Mesenchymal stem cell (in vitro differentiated cells and primary cell): Measurements from ENCODE around the gene KRTAP19-5. TPM values are rescaled to one million over a fixed set of nuclear protein-coding genes. Genes with fewer than 3 reads are reported as not detected.

Source experiments
- DNase-seq: peaks from one replicate; pipeline ENCODE4 v3.0.0-alpha.2; 2013
- H2AFZ ChIP-seq: one replicate; pipeline ENCODE4 v1.6.1; 2013; ENCODE audit warnings: low read depth, mild to moderate bottlenecking, control low read depth, inconsistent platforms, low read length, moderate library complexity
- H2AK5ac ChIP-seq: 2 replicates; pipeline ENCODE4 v1.6.1; 2013; ENCODE audit warnings: low read length, moderate library complexity, mild to moderate bottlenecking, inconsistent platforms; ENCODE audit not compliant: severe bottlenecking
- H2BK120ac ChIP-seq: one replicate; pipeline ENCODE4 v1.6.1; 2013; ENCODE audit warnings: low read depth, mild to moderate bottlenecking, inconsistent platforms, low read length, moderate library complexity
- H2BK12ac ChIP-seq, 2 experiments: one replicate each; pipeline ENCODE4 v1.6.1; 2013; ENCODE audit warnings: inconsistent platforms in 2 of 2, low read length in 2 of 2, mild to moderate bottlenecking in 2 of 2, moderate library complexity in 2 of 2, control low read depth in 1 of 2
- H2BK15ac ChIP-seq: one replicate; pipeline ENCODE4 v1.6.1; 2013; ENCODE audit warnings: mild to moderate bottlenecking, low read depth, inconsistent platforms; ENCODE audit not compliant: poor library complexity, severe bottlenecking
- H2BK5ac ChIP-seq: 2 replicates; pipeline ENCODE4 v1.6.1; 2013; ENCODE audit warnings: low read depth, mild to moderate bottlenecking, low read length, control low read depth, inconsistent platforms; ENCODE audit not compliant: poor library complexity, severe bottlenecking
- H3K14ac ChIP-seq, 2 experiments: one replicate each; pipeline ENCODE4 v1.6.1; 2013; ENCODE audit warnings: inconsistent platforms in 2 of 2, low read length in 2 of 2, control low read depth in 1 of 2, mild to moderate bottlenecking in 1 of 2, moderate library complexity in 1 of 2
- H3K18ac ChIP-seq, 2 experiments: one replicate each; pipeline ENCODE4 v1.6.1; 2013; ENCODE audit warnings: inconsistent platforms in 2 of 2, low read length in 2 of 2, control low read depth in 1 of 2, low read depth in 1 of 2, mild to moderate bottlenecking in 1 of 2
- H3K23ac ChIP-seq, 2 experiments: one replicate each; pipeline ENCODE4 v1.6.1; 2013; ENCODE audit warnings: inconsistent platforms in 2 of 2, low read length in 2 of 2, mild to moderate bottlenecking in 2 of 2, moderate library complexity in 2 of 2, control low read depth in 1 of 2
- H3K27ac ChIP-seq: 2 replicates; pipeline ENCODE4 v1.5.1; 2013; ENCODE audit warnings: mild to moderate bottlenecking, moderate library complexity, low read length, control low read depth, inconsistent platforms; ENCODE audit not compliant: poor library complexity, severe bottlenecking
- H3K27me3 ChIP-seq, 2 experiments: 2 replicates each; pipeline versions ENCODE4 v1.6.1 to v1.7.0; 2013; ENCODE audit warnings: low read length in 2 of 2, mild to moderate bottlenecking in 2 of 2, moderate library complexity in 2 of 2, control low read depth in 1 of 2, inconsistent platforms in 1 of 2; ENCODE audit not compliant: control insufficient read depth in 1 of 2, insufficient read depth in 1 of 2
- H3K36me3 ChIP-seq, 2 experiments: 2 replicates each; pipeline versions ENCODE4 v1.6.1 to v1.7.0; 2013; ENCODE audit warnings: low read length in 2 of 2, control low read depth in 1 of 2, inconsistent platforms in 1 of 2, low read depth in 1 of 2, mild to moderate bottlenecking in 1 of 2; ENCODE audit not compliant: insufficient read depth in 2 of 2, control insufficient read depth in 1 of 2
- H3K4ac ChIP-seq, 2 experiments: one replicate each; pipeline ENCODE4 v1.6.1; 2013; ENCODE audit warnings: inconsistent platforms in 2 of 2, low read length in 2 of 2, mild to moderate bottlenecking in 2 of 2, moderate library complexity in 2 of 2, control low read depth in 1 of 2, low read depth in 1 of 2
- H3K4me1 ChIP-seq: 2 replicates; pipeline ENCODE4 v1.6.1; 2013; ENCODE audit warnings: low read depth, low read length, control low read depth; ENCODE audit not compliant: control insufficient read depth, insufficient read depth
- H3K4me2 ChIP-seq: 2 replicates; pipeline ENCODE4 v1.6.1; 2013; ENCODE audit warnings: low read length, mild to moderate bottlenecking, inconsistent platforms; ENCODE audit not compliant: poor library complexity, severe bottlenecking
- H3K4me3 ChIP-seq, 2 experiments: 2 replicates each; pipeline versions ENCODE4 v1.5.1 to v1.7.0; 2013; ENCODE audit warnings: low read length in 2 of 2, mild to moderate bottlenecking in 2 of 2, control low read depth in 1 of 2, low read depth in 1 of 2; ENCODE audit not compliant: insufficient read depth in 1 of 2
- H3K79me1 ChIP-seq: replicated peaks from 2 replicates; pipeline ENCODE4 v1.6.1; 2013; ENCODE audit warnings: mild to moderate bottlenecking, control low read depth, low read length, inconsistent platforms; ENCODE audit not compliant: poor library complexity, severe bottlenecking
- H3K9ac ChIP-seq: 2 replicates; pipeline ENCODE4 v1.7.0; 2013; ENCODE audit warnings: mild to moderate bottlenecking, low read length, moderate library complexity
- H3K9me3 ChIP-seq: 2 replicates; pipeline ENCODE4 v1.7.0; 2013; ENCODE audit warnings: mild to moderate bottlenecking, low read length; ENCODE audit not compliant: control insufficient read depth
- H4K8ac ChIP-seq: one replicate; pipeline ENCODE4 v1.6.1; 2013; ENCODE audit warnings: inconsistent platforms, mild to moderate bottlenecking, low read length, moderate library complexity
- H4K91ac ChIP-seq: one replicate; pipeline ENCODE4 v1.6.1; 2013; ENCODE audit warnings: mild to moderate bottlenecking, low read length, inconsistent platforms
- WGBS: methylation state at CpG from one replicate; pipeline ENCODE4 v1.1.7; 2013; ENCODE audit warnings: mixed read lengths; 5-methylcytosine and 5-hydroxymethylcytosine counted together
- polyA plus RNA-seq, 2 experiments: library from polyadenylated mRNA; stranded (reverse); fragments of 200-250 nt; gene quantifications; one replicate each; pipeline ENCODE4 v1.2.3, GENCODE V29; 2013

KRTAP19-5 gene
- not detected for polyA plus RNA-seq (2013, experiment 1 of 2)
- polyA plus RNA-seq (2013, experiment 2 of 2) = not detected

- Histone ChIP-seq H3K79me1 (no peaks in the 10 kb centered on the region), H3K9me3 (peaks cover 2% of the 10 kb centered on the region), H3K4me3 (no peak within 1 kb of the TSS), H3K36me3 (no peaks in the 10 kb centered on the region), H2BK5ac (no peak within 1 kb of the TSS), H3K27me3 (no peaks in the 10 kb centered on the region), H2AFZ (no peak within 1 kb of the TSS), H4K8ac (no peak within 1 kb of the TSS), H2BK15ac (no peak within 1 kb of the TSS), H3K18ac (no peak within 1 kb of the TSS), H2AK5ac (no peak within 1 kb of the TSS), H3K23ac (no peak within 1 kb of the TSS), H3K27ac (no peak within 1 kb of the TSS), H2BK120ac (no peak within 1 kb of the TSS), H3K14ac (no peak within 1 kb of the TSS), H3K4me1 (no peaks in the 10 kb centered on the region), H4K91ac (no peak within 1 kb of the TSS), H3K4me2 (no peak within 1 kb of the TSS), H2BK12ac (no peak within 1 kb of the TSS), H3K4ac (no peak within 1 kb of the TSS), H3K9ac (no peak within 1 kb of the TSS)
- WGBS = 92% methylated on average over 4 of the region's 6 CpGs
- no peak for DNase-seq
Observed at GRCh38 chr21:30502041-30502440, at the start of gene KRTAP19-5. Gene KRTAP19-5 (minus strand): TSS chr21:30502141. CDS start chr21:30502090, 51 bp downstream.

GRCh38 chr21:30541764-30542163, 39.8 kb upstream of the KRTAP19-5 start, which contains the start of gene KRTAP19-6:
Gene KRTAP19-6 (minus strand): TSS chr21:30541864. CDS start chr21:30541833, 31 bp downstream.
- Histone ChIP-seq H3K4me3 (no peak within 1 kb of the TSS), H3K4me1 (no peaks in the 10 kb centered on the region), H3K27ac (no peak within 1 kb of the TSS), H3K79me1 (no peaks in the 10 kb centered on the region), H3K4me2 (no peak within 1 kb of the TSS), H3K9me3 (no peaks in the 10 kb centered on the region), H2BK5ac (no peak within 1 kb of the TSS), H3K14ac (no peak within 1 kb of the TSS), H3K18ac (no peak within 1 kb of the TSS), H2BK120ac (no peak within 1 kb of the TSS), H3K23ac (no peak within 1 kb of the TSS), H2AFZ (no peak within 1 kb of the TSS), H3K36me3 (no peaks in the 10 kb centered on the region), H2BK12ac (no peak within 1 kb of the TSS), H4K91ac (no peak within 1 kb of the TSS), H2BK15ac (no peak within 1 kb of the TSS), H3K4ac (no peak within 1 kb of the TSS), H3K9ac (no peak within 1 kb of the TSS), H3K27me3 (no peaks in the 10 kb centered on the region), H2AK5ac (no peak within 1 kb of the TSS), H4K8ac (no peak within 1 kb of the TSS)
- no peak for DNase-seq
- no CpG with 5 or more reads among the region's 1 CpG for WGBS

GRCh38 chr21:30518876-30519275, 16.9 kb upstream of the KRTAP19-5 start:
- Histone ChIP-seq H2BK5ac (no peak overlapping the region), H3K4ac (no peak overlapping the region), H3K14ac (no peak overlapping the region), H2BK15ac (no peak overlapping the region), H3K23ac (no peak overlapping the region), H3K18ac (no peak overlapping the region), H4K91ac (no peak overlapping the region), H2AK5ac (no peak overlapping the region), H2AFZ (no peak overlapping the region), H3K27me3 (no peaks in the 10 kb centered on the region), H3K4me3 (no peak overlapping the region), H3K4me1 (no peaks in the 10 kb centered on the region), H3K79me1 (no peaks in the 10 kb centered on the region), H4K8ac (no peak overlapping the region), H3K4me2 (no peak overlapping the region), H2BK12ac (no peak overlapping the region), H3K36me3 (no peaks in the 10 kb centered on the region), H3K9ac (no peak overlapping the region), H2BK120ac (no peak overlapping the region), H3K27ac (no peak overlapping the region), H3K9me3 (peaks cover 5% of the 10 kb centered on the region)
- 100% methylated on average over 1 of the region's 1 CpG for WGBS
- no peak for DNase-seq

GRCh38 chr21:30515681-30516080, 13.7 kb upstream of the KRTAP19-5 start:
- no peak overlapping the region for H3K4ac ChIP-seq
- H2BK120ac ChIP-seq = no peak overlapping the region
- no peak overlapping the region for H3K18ac ChIP-seq
- H3K27ac ChIP-seq = no peak overlapping the region
- no peaks in the 10 kb centered on the region for H3K36me3 ChIP-seq
- H2BK5ac ChIP-seq = no peak overlapping the region
- no peak overlapping the region for H3K9ac ChIP-seq
- no peaks in the 10 kb centered on the region for H3K9me3 ChIP-seq
- no peak overlapping the region for H3K23ac ChIP-seq
- no peak overlapping the region for H4K8ac ChIP-seq
- no peak overlapping the region for H3K4me3 ChIP-seq
- no peak overlapping the region for H4K91ac ChIP-seq
- H2AFZ ChIP-seq = no peak overlapping the region
- no peak overlapping the region for H3K14ac ChIP-seq
- no peak overlapping the region for H2BK12ac ChIP-seq
- H3K27me3 ChIP-seq = no peaks in the 10 kb centered on the region
- DNase-seq = no peak
- H3K4me2 ChIP-seq = no peak overlapping the region
- H2AK5ac ChIP-seq = no peak overlapping the region
- H3K79me1 ChIP-seq = no peaks in the 10 kb centered on the region
- 57% methylated on average over 1 of the region's 1 CpG for WGBS
- H3K4me1 ChIP-seq = no peaks in the 10 kb centered on the region
- no peak overlapping the region for H2BK15ac ChIP-seq
